Neural cell (in vitro differentiated cells): ENCODE results near the gene FNBP1L. TPM values are rescaled to one million over a fixed set of nuclear protein-coding genes. Genes with fewer than 3 reads are reported as not detected.

Source experiments
- H2AFZ ChIP-seq: fragments of 200-600, 300-800 bp; sonication (generic), shearing (Covaris generic); 2 replicates; pipeline ENCODE4 v1.6.0; 2014; ENCODE audit warnings: low read depth, mild to moderate bottlenecking, antibody characterized with exemption, low read length, moderate library complexity
- H3F3A ChIP-seq: fragments of 200-600 bp; shearing (Covaris generic); 2 replicates; pipeline ENCODE4 v1.6.1; 2016; ENCODE audit warnings: mild to moderate bottlenecking, moderate library complexity, mixed read lengths, antibody characterized with exemption, low read length; ENCODE audit not compliant: insufficient read depth, poor library complexity, severe bottlenecking
- H3K27ac ChIP-seq: fragments of 200-600, 300-800 bp; sonication (generic), shearing (Covaris generic); 2 replicates; pipeline ENCODE4 v1.5.1; 2014; ENCODE audit warnings: mild to moderate bottlenecking, low read length, moderate library complexity
- H3K27me3 ChIP-seq: fragments of 300-800, 200-600 bp; sonication (generic), shearing (Covaris generic); 2 replicates; pipeline ENCODE4 v1.6.0; 2014; ENCODE audit warnings: mild to moderate bottlenecking, low read depth, low read length, moderate library complexity; ENCODE audit not compliant: insufficient read depth
- H3K36me3 ChIP-seq: fragments of 300-800, 200-600 bp; sonication (generic), shearing (Covaris generic); 2 replicates; pipeline ENCODE4 v1.5.1; 2014; ENCODE audit warnings: mild to moderate bottlenecking, antibody characterized with exemption, low read length, moderate library complexity; ENCODE audit not compliant: insufficient read depth
- H3K4me2 ChIP-seq: fragments of 300-800, 200-600 bp; sonication (generic), shearing (Covaris generic); 2 replicates; pipeline ENCODE4 v1.6.0; 2014; ENCODE audit warnings: mild to moderate bottlenecking, low read length
- H3K4me3 ChIP-seq: fragments of 300-800, 200-600 bp; sonication (generic), shearing (Covaris generic); 2 replicates; pipeline ENCODE4 v1.5.1; 2014; ENCODE audit warnings: mild to moderate bottlenecking, low read length, moderate library complexity
- H3K79me2 ChIP-seq: fragments of 200-600 bp; shearing (Covaris generic); replicated peaks from 2 replicates; pipeline ENCODE4 v1.6.0; 2014; ENCODE audit warnings: mild to moderate bottlenecking, low read length, moderate library complexity; ENCODE audit not compliant: insufficient read depth
- H3K9ac ChIP-seq: fragments of 300-800, 200-600 bp; sonication (generic), shearing (Covaris generic); 2 replicates; pipeline ENCODE4 v1.6.1; 2016; ENCODE audit warnings: mild to moderate bottlenecking, low read length, mixed read lengths
- H3K9me2 ChIP-seq: fragments of 200-600 bp; shearing (Covaris generic); 2 replicates; pipeline ENCODE4 v1.6.1; 2016; ENCODE audit warnings: mild to moderate bottlenecking, low read length, mixed read lengths; ENCODE audit not compliant: insufficient read depth
- H3K9me3 ChIP-seq: fragments of 200-600, 300-800 bp; sonication (generic), shearing (Covaris generic); 2 replicates; pipeline ENCODE4 v1.6.1; 2016; ENCODE audit warnings: mild to moderate bottlenecking, mixed run types, low read length, moderate library complexity, mixed read lengths
- H4K20me1 ChIP-seq: fragments of 200-600 bp; shearing (Covaris generic); 2 replicates; pipeline ENCODE4 v1.6.1; 2016; ENCODE audit warnings: mild to moderate bottlenecking, mixed run types; ENCODE audit not compliant: insufficient read depth
- CTCF ChIP-seq: fragments of 450-650 bp; IDR thresholded peaks from 2 replicates; pipeline ENCODE4 v1.5.1; 2014; ENCODE audit warnings: antibody characterized with exemption, mild to moderate bottlenecking, moderate library complexity; ENCODE audit not compliant: poor library complexity, severe bottlenecking
- EP300 ChIP-seq: fragments of 450-650 bp; conservative IDR thresholded peaks from 2 replicates; pipeline ENCODE4 v1.6.1; 2014; ENCODE audit warnings: antibody characterized with exemption, mild to moderate bottlenecking, moderate library complexity; ENCODE audit not compliant: poor library complexity, severe bottlenecking
- EZH2 ChIP-seq: fragments of 200-600, 300-800 bp; shearing (Covaris generic), sonication (generic); IDR thresholded peaks from 2 replicates; pipeline ENCODE4 v1.6.1; 2014; ENCODE audit warnings: antibody characterized with exemption, low read length, borderline replicate concordance, mild to moderate bottlenecking; ENCODE audit not compliant: insufficient read depth, poor library complexity, severe bottlenecking
- MXI1 ChIP-seq: fragments of 450-650 bp; conservative IDR thresholded peaks from 2 replicates; pipeline ENCODE4 v1.6.1; 2014; ENCODE audit warnings: antibody characterized with exemption, mild to moderate bottlenecking; ENCODE audit not compliant: poor library complexity, severe bottlenecking
- POLR2AphosphoS5 ChIP-seq: IDR thresholded peaks from 2 replicates; pipeline ENCODE4 v1.6.1; 2012
- RAD21 ChIP-seq: fragments of 450-650 bp; conservative IDR thresholded peaks from 2 replicates; pipeline ENCODE4 v1.6.1; 2014; ENCODE audit warnings: antibody characterized with exemption, mild to moderate bottlenecking, moderate library complexity
- REST ChIP-seq: IDR thresholded peaks from 2 replicates; pipeline ENCODE4 v1.6.1; 2012; ENCODE audit warnings: borderline replicate concordance
- SMC3 ChIP-seq: fragments of 450-650 bp; conservative IDR thresholded peaks from 2 replicates; pipeline ENCODE4 v1.6.1; 2014; ENCODE audit warnings: antibody characterized with exemption, mild to moderate bottlenecking, moderate library complexity; ENCODE audit not compliant: poor library complexity
- TAF1 ChIP-seq: IDR thresholded peaks from 2 replicates; pipeline ENCODE4 v1.6.1; 2012; ENCODE audit warnings: low read depth
- polyA plus RNA-seq: library from polyadenylated mRNA; depleted of rRNA; stranded (reverse); fragments of >200 nt; gene quantifications from 2 replicates; pipeline ENCODE4 v1.2.3, GENCODE V29; 2014

Gene FNBP1L
- polyA plus RNA-seq, 1 donor from 2014 or later: 1,044 TPM

- no peak overlapping the region for H3K9ac ChIP-seq
- H3K9me2 ChIP-seq: no peaks in the 10 kb centered on the region
- H3K4me2 ChIP-seq: no peak overlapping the region
- no peak overlapping the region for H2AFZ ChIP-seq
- no peaks in the 10 kb centered on the region for H3K79me2 ChIP-seq
- H3K9me3 ChIP-seq: no peaks in the 10 kb centered on the region
- H3K36me3 ChIP-seq: no peaks in the 10 kb centered on the region
- no peak overlapping the region for H3K4me3 ChIP-seq
- TF ChIP-seq RAD21 (no peak), REST (no peak), TAF1 (no peak), EP300 (no peak), CTCF (no peak), POLR2AphosphoS5 (no peak), SMC3 (no peak), EZH2 (no peak), MXI1 (no peak)
- H3F3A ChIP-seq: no peaks in the 10 kb centered on the region
- H3K27me3 ChIP-seq: no peaks in the 10 kb centered on the region
- no peaks in the 10 kb centered on the region for H4K20me1 ChIP-seq
- no peak overlapping the region for H3K27ac ChIP-seq
These were observed 14.4 kb upstream of the FNBP1L start for GRCh38 chr1:93433407-93433961.

GRCh38 chr1:93434088-93434487, 13.8 kb upstream of the FNBP1L start:
- H3K9ac ChIP-seq: no peak overlapping the region
- no peak for TF ChIP-seq TAF1
- TF ChIP-seq MXI1: no peak
- no peak for TF ChIP-seq POLR2AphosphoS5
- TF ChIP-seq CTCF: no peak
- TF ChIP-seq REST: no peak
- no peak for TF ChIP-seq EZH2
- TF ChIP-seq EP300: no peak
- no peak for TF ChIP-seq RAD21
- TF ChIP-seq SMC3: no peak
- H3K9me3 ChIP-seq: no peaks in the 10 kb centered on the region
- H3K27ac ChIP-seq: no peak overlapping the region
- no peaks in the 10 kb centered on the region for H4K20me1 ChIP-seq
- no peak overlapping the region for H3K4me3 ChIP-seq
- no peaks in the 10 kb centered on the region for H3K9me2 ChIP-seq
- H3K4me2 ChIP-seq: no peak overlapping the region
- no peak overlapping the region for H2AFZ ChIP-seq
- H3K27me3 ChIP-seq: no peaks in the 10 kb centered on the region
- H3K36me3 ChIP-seq: no peaks in the 10 kb centered on the region
- H3K79me2 ChIP-seq: no peaks in the 10 kb centered on the region
- H3F3A ChIP-seq: no peaks in the 10 kb centered on the region
